Body of pancreas (tissue), 4 donors: Measurements from ENCODE around the gene TRIM43B.
"Not testable (repeated sequence)": the region's sequence is repeated elsewhere in the genome, so short reads cannot be mapped to it uniquely, and the experiment has no call there.

ENCODE experiments used
- CTCF ChIP-seq, 7 experiments: fragments of 450-650 bp in 4 of 7; fragments of 200-600 bp in 3 of 7; sonication (generic) in 3 of 7; IDR thresholded peaks; one replicate each; pipeline ENCODE4 v1.5.1; 2016 to 2019; ENCODE audit warnings: antibody characterized with exemption in 7 of 7
- POLR2A ChIP-seq, 3 donors: fragments of 450-650 bp; IDR thresholded peaks; one replicate each; pipeline ENCODE4 v1.6.1; 2016; ENCODE audit warnings: antibody characterized with exemption in 3 of 3, mild to moderate bottlenecking in 2 of 3

- not testable (repeated sequence) for TF ChIP-seq CTCF, POLR2A (IDR thresholded peaks at IDR 0.05)
Measured at GRCh38 chr2:95442474-95443099, 42.0 kb downstream of the TRIM43B start.
